Activated CD4-positive, alpha-beta T cell treated with anti-CD3 and anti-CD28 coated beads, Interleukin-2, amount 10 ng/mL, durations not matched to agents 24 days and 14 days (primary cell): ENCODE measurements around the gene WDFY4. TPM values are rescaled to one million over a fixed set of nuclear protein-coding genes. Genes with fewer than 3 reads are reported as not detected.

ENCODE experiments used
- DNase-seq: peaks from one replicate; pipeline ENCODE4 v3.0.0; 2022
- H3K27ac Mint-ChIP-seq: one replicate; pipeline ENCODE4 v1.8.0; 2022; ENCODE audit warnings: mild to moderate bottlenecking, mixed read lengths
- H3K27me3 Mint-ChIP-seq: one replicate; pipeline ENCODE4 v1.8.0; 2022; ENCODE audit warnings: mixed read lengths
- H3K36me3 Mint-ChIP-seq: one replicate; pipeline ENCODE4 v1.8.0; 2022; ENCODE audit warnings: low read depth, mild to moderate bottlenecking, mixed read lengths
- H3K4me1 Mint-ChIP-seq: one replicate; pipeline ENCODE4 v1.8.0; 2021; ENCODE audit warnings: mixed read lengths
- H3K4me3 Mint-ChIP-seq: one replicate; pipeline ENCODE4 v1.8.0; 2022; ENCODE audit warnings: mild to moderate bottlenecking, moderate library complexity, mixed read lengths
- H3K9me3 Mint-ChIP-seq: one replicate; pipeline ENCODE4 v1.8.0; 2021; ENCODE audit warnings: mixed read lengths
- intact Hi-C: fragments of 100-400 bp; cut with micrococcal nuclease; formaldehyde crosslinking; loops from one replicate; pipeline ENCODE4 v1.15.1; 2023
- total RNA-seq: library from RNA; stranded (reverse); gene quantifications from 2 replicates; pipeline ENCODE4 v1.2.3, GENCODE V29; 2022

Gene WDFY4
- total RNA-seq, 1 donor from 2014 or later: 0.05 TPM

GRCh38 chr10:48872234-48872633 is 187.6 kb downstream of the WDFY4 start:
- H3K27ac Mint-ChIP-seq: no peak overlapping the region
- no peaks in the 10 kb centered on the region for H3K9me3 Mint-ChIP-seq
- H3K4me1 Mint-ChIP-seq: no peaks in the 10 kb centered on the region
- H3K36me3 Mint-ChIP-seq: no peaks in the 10 kb centered on the region
- intact Hi-C loops: no loop called here
- no peak overlapping the region for H3K4me3 Mint-ChIP-seq
- peaks cover 2% of the 10 kb centered on the region for H3K27me3 Mint-ChIP-seq
- DNase-seq: no peak

DNA sequence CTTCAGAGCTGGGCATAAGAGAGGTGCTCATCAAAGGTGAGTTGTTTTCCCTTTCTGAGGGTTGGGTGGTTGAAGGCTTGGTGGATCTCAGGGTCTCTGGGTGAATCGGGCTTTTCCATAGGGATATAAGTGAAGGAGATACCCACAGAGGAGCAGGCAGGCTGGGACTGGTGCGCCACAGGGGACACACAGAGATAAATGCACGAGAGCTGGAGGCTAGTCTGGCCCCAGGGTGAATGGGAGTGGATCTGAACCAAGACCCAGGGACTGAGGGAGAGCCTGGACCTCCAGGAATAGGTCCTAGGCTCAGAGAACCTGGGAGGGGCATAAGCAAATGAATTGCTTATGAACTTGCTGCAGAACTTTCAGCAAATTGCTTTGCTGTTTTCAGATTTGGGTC is 193.4 kb downstream of the WDFY4 start:
- H3K4me1 Mint-ChIP-seq: no peaks in the 10 kb centered on the region
- H3K27me3 Mint-ChIP-seq: peaks cover 2% of the 10 kb centered on the region
- H3K36me3 Mint-ChIP-seq: no peaks in the 10 kb centered on the region
- intact Hi-C loops: no loop called here
- H3K9me3 Mint-ChIP-seq: no peaks in the 10 kb centered on the region
- H3K4me3 Mint-ChIP-seq: no peak overlapping the region
- peak; percentile 23 for DNase-seq
- no peak overlapping the region for H3K27ac Mint-ChIP-seq

- no peaks in the 10 kb centered on the region for H3K4me1 Mint-ChIP-seq
- intact Hi-C loops: no loop called here
- no peak overlapping the region for H3K4me3 Mint-ChIP-seq
- H3K36me3 Mint-ChIP-seq: no peaks in the 10 kb centered on the region
- DNase-seq: peak; percentile 36
- peaks cover 2% of the 10 kb centered on the region for H3K27me3 Mint-ChIP-seq
- no peak overlapping the region for H3K27ac Mint-ChIP-seq
- no peaks in the 10 kb centered on the region for H3K9me3 Mint-ChIP-seq
These were observed 194.8 kb downstream of the WDFY4 start for GRCh38 chr10:48879451-48879850.

GRCh38 chr10:48880016-48880705 is 195.5 kb downstream of the WDFY4 start:
- intact Hi-C loops: no loop called here
- H3K9me3 Mint-ChIP-seq: no peaks in the 10 kb centered on the region
- H3K36me3 Mint-ChIP-seq: no peaks in the 10 kb centered on the region
- H3K4me1 Mint-ChIP-seq: no peaks in the 10 kb centered on the region
- H3K27ac Mint-ChIP-seq: no peak overlapping the region
- no peaks in the 10 kb centered on the region for H3K27me3 Mint-ChIP-seq
- peak; percentile 32 for DNase-seq
- no peak overlapping the region for H3K4me3 Mint-ChIP-seq

- intact Hi-C loops: no loop called here
- Mint-ChIP-seq H3K36me3 (no peaks in the 10 kb centered on the region), H3K27ac (no peak overlapping the region), H3K4me1 (no peaks in the 10 kb centered on the region), H3K27me3 (no peaks in the 10 kb centered on the region), H3K4me3 (no peak overlapping the region), H3K9me3 (no peaks in the 10 kb centered on the region)
- no peak for DNase-seq
These were observed 197.3 kb downstream of the WDFY4 start for GRCh38 chr10:48881937-48882336.

- Mint-ChIP-seq H3K36me3 (no peaks in the 10 kb centered on the region), H3K27ac (no peak overlapping the region), H3K9me3 (no peaks in the 10 kb centered on the region), H3K4me1 (no peaks in the 10 kb centered on the region), H3K27me3 (no peaks in the 10 kb centered on the region), H3K4me3 (no peak overlapping the region)
- intact Hi-C loops: no loop called here
- DNase-seq: no peak
These were observed 198.2 kb downstream of the WDFY4 start for GRCh38 chr10:48882881-48883280.

GRCh38 chr10:48883701-48884100 is 199.0 kb downstream of the WDFY4 start:
- no peaks in the 10 kb centered on the region for H3K4me1 Mint-ChIP-seq
- H3K9me3 Mint-ChIP-seq: no peaks in the 10 kb centered on the region
- H3K4me3 Mint-ChIP-seq: no peak overlapping the region
- no peaks in the 10 kb centered on the region for H3K27me3 Mint-ChIP-seq
- no peak for DNase-seq
- intact Hi-C loops: no loop called here
- H3K27ac Mint-ChIP-seq: no peak overlapping the region
- no peaks in the 10 kb centered on the region for H3K36me3 Mint-ChIP-seq

- DNase-seq: no peak
- Mint-ChIP-seq H3K36me3 (no peaks in the 10 kb centered on the region), H3K4me3 (no peak overlapping the region), H3K4me1 (no peaks in the 10 kb centered on the region), H3K9me3 (no peaks in the 10 kb centered on the region), H3K27me3 (no peaks in the 10 kb centered on the region), H3K27ac (no peak overlapping the region)
- intact Hi-C loops: no loop called here
These were observed 199.7 kb downstream of the WDFY4 start for GRCh38 chr10:48884179-48885045.

GRCh38 chr10:48885376-48885775 is 200.7 kb downstream of the WDFY4 start:
- Mint-ChIP-seq H3K9me3 (no peaks in the 10 kb centered on the region), H3K4me1 (no peaks in the 10 kb centered on the region), H3K4me3 (no peak overlapping the region), H3K36me3 (no peaks in the 10 kb centered on the region), H3K27me3 (no peaks in the 10 kb centered on the region), H3K27ac (no peak overlapping the region)
- no peak for DNase-seq
- intact Hi-C loops: no loop called here

DNA sequence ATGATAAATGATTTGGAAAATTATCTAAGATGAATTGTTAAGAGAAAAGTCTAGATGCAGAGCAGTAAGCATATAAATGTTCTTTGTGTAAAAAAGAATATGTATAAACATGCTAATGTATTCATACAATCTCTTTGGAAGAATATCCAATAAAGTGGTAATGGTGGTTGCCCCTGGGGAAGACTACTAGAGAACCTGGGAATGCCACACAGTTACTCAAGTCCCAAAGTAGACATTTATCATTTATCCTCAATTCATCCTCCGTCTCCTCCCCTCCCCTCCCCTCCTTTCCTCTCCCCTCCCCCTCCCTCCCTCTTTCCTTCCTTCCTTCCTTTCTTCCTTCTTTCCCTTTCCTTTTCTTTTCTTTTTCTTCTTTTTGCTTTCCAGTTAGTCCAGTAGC is 203.3 kb downstream of the WDFY4 start:
- Mint-ChIP-seq H3K4me3 (no peak overlapping the region), H3K27me3 (no peaks in the 10 kb centered on the region), H3K4me1 (no peaks in the 10 kb centered on the region), H3K27ac (no peak overlapping the region), H3K36me3 (no peaks in the 10 kb centered on the region), H3K9me3 (no peaks in the 10 kb centered on the region)
- intact Hi-C loops: no loop called here
- no peak for DNase-seq

DNA sequence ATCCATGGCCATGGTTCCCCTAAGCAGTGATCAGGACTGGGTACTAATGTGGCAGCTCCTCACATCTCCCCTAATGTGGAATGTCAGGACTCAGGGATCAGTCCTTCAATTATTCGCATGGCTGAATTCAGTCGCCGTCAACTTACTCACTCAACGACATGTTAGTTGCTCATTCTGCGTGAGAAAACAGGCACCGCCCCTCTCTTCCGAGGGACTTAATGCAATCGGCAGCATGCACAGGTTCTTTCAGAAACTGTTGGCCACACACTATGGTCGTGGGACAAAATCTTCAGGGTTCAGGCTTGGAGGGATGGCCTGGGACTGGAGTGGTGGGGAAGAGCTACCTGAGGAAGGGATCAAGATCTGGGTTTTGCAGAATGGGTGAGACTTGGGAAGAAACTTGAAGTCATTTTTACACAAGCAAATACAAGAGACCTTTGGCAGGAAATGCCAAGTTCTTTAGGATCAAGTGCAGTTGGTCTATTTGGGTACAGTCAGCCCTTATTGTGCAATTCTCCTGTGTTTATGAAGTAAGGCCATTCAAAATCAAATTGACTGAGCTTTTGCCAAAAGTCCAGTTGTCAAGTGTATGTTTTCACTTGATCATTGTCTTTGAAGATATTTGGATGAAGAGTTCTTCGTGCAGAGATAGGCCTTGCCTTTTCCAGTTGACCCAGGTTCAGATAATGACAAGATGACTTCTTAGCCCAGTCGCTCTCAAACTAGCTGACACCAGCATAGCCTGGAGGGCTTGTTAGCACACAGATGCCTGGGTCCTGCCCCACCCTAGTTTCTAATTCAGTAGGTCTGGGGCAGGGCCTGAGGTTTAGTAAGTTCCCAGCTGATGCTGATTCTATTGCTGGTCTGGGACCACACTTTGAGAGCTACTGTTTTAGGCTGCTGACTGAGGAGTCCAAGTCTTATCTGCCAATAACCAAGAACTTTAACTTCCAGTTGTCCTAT is 206.5 kb downstream of the WDFY4 start:
- Mint-ChIP-seq H3K27ac (no peak overlapping the region), H3K27me3 (peaks cover 2% of the 10 kb centered on the region), H3K4me3 (no peak overlapping the region), H3K9me3 (no peaks in the 10 kb centered on the region), H3K4me1 (no peaks in the 10 kb centered on the region), H3K36me3 (no peaks in the 10 kb centered on the region)
- no peak for DNase-seq
- intact Hi-C loops: no loop called here

DNA sequence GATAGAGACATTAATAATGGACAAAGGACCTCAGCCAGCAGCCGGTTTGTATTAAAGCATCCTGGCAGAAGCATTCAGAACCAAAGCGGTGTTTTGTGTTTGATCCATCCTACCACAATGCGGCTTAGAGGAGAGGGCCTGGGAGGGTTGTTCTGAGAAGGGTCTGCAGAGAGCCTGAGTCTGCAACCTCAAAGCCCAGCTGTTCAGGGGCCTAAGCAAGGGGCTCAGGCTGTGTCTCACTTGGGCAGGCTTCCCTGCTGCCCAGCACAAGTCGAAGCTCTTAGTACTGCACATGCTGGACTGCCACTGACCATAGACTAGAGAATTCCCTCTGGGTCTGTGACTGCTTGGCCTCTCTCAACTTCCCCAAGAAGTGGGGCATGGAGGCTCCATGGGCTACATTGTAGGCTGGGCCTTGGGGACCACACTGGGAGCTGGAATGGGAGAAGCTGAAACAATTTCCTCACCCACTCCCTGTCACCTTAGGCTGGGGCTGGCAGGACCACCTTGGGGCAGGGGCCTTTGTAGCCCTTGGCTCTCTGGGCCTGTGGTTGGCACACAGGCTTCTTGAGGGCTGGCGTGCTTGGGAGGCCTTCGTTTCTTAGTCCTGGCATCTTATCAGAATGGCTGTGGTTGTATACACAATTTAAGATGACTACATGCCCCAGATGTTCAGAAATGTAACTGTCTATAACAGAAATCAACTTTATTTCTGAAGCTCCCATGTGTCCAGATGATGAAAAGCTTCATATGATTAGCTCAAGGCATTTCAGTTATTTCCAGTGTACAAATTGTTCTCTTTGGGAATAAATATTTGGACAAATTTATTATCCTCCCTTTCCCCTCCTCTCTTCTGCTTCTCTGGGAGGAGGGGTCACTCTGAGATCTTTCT is 210.5 kb downstream of the WDFY4 start:
- Mint-ChIP-seq H3K36me3 (no peaks in the 10 kb centered on the region), H3K27ac (no peak overlapping the region), H3K4me1 (no peaks in the 10 kb centered on the region), H3K9me3 (no peaks in the 10 kb centered on the region), H3K27me3 (peaks cover 2% of the 10 kb centered on the region), H3K4me3 (no peak overlapping the region)
- DNase-seq: no peak
- intact Hi-C loops: no loop called here

DNA sequence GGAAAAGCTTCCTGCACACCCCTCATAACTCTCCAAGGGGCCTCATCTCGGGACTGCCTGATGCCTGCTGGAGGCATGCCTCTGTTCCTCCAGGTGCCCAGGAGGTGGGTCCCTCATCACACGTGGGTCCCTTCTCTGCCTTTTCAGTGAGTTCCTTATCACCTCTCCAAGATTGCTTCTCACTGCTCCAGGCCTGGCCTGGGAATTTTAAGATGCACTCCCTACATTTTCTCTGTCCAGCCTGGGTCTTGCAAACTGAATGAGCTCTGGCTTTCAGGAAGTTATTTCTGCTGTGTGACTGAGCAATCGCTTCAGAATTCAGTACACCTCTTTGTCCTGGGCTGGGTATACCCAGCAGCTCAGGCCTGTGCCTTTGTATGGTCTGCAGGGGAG is 211.1 kb downstream of the WDFY4 start:
- intact Hi-C loops: no loop called here
- H3K27me3 Mint-ChIP-seq: peaks cover 2% of the 10 kb centered on the region
- H3K4me3 Mint-ChIP-seq: no peak overlapping the region
- H3K4me1 Mint-ChIP-seq: no peaks in the 10 kb centered on the region
- DNase-seq: no peak
- no peak overlapping the region for H3K27ac Mint-ChIP-seq
- no peaks in the 10 kb centered on the region for H3K9me3 Mint-ChIP-seq
- H3K36me3 Mint-ChIP-seq: no peaks in the 10 kb centered on the region
